NCI-H128 (cell line): ENCODE results near the gene SULT1E1.

Experiments
- DNase-seq: peaks from one replicate; lab custom pipeline; 2025; ENCODE audit not compliant: unreplicated experiment; lab: John Stamatoyannopoulos, UW

Gene SULT1E1, protein sequence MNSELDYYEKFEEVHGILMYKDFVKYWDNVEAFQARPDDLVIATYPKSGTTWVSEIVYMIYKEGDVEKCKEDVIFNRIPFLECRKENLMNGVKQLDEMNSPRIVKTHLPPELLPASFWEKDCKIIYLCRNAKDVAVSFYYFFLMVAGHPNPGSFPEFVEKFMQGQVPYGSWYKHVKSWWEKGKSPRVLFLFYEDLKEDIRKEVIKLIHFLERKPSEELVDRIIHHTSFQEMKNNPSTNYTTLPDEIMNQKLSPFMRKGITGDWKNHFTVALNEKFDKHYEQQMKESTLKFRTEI

DNA sequence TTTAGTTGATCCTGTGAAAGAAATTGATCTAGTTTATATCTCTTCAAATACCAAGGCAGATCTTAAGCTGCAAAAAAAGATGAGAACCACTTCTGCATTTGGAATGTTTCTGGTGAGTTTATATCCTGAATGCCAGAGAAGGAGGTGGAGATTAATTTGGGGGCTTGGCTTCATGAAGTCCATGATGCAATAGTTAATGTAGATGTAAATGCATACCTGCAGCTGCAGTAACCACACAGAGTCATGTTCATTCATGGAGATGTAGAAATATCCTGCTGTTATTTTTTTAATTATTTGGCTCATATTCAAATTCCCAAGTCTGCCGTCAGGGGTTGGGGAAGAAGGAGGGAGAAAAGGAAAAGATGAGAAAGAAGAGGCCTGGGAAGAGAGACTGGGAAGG, at the start of gene SULT1E1:
TSS of gene SULT1E1 (minus strand) at position 94 of the 400 bp plus-strand sequence. CDS start 2,501 bp downstream, outside the sequence.
- no peak for DNase-seq

DNA sequence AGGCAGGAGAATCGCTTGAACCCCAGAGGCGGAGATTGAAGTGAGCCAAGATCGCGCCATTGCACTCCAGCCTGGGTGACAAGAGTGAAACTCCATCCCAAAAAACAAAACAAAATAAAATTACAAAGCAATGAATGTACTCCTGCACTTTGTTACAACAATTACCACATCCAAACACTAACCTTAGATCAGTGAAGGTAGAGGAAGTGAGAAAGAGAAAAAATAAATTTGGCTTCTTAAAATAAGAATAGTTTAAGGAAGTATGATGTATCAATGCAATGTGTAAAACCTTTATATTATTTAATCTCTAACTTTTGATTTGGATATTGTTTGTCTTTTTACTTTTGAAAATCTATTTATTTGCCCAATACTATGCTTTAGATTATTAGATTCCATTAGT, 49.2 kb upstream of the SULT1E1 start:
- no peak for DNase-seq

DNA sequence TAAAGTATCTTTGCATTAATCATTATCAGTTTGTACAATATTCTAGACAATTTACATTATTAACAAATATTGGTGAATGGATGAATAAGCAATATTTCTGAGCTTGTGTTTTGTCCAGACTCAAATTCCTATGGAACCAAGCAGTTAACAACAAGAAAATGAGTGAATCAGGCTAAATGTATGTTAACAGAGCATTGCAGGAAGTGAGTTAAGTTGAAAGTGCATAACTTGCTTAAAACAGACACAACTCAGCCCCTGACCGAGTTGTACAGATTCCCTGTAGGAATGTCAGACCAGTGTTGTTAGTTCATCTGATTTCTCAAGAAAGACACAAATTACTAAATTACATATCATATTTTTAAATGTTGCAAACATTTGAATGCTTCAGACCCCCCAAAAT, 47.2 kb upstream of the SULT1E1 start:
- DNase-seq = no peak

DNA sequence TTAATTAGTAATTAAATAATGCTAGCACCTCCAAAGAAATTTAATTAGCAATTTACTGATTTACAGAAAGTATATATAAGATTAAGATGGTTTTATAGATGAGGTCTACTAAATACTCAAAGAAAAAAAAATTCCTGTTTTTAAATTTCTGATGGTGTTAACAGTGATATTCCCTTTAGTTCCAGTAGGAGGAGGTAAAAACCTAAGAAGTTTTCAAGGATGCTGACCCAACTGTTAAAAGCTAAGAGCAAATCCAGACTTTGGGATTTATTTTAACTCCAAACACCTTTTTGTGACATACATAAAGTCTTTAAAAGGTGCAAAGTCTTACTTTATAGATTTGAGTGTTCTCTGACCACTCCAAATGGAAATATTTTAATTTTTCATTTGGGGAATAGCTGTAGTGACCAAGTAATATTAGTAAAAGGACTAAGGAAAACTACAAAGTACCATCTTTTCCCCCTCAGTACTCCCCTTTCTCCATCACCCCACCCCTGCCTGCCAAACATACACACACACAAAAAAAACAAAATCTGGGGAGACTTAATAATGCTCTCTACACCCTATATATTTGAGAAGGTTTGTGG, 36.7 kb upstream of the SULT1E1 start:
- DNase-seq = no peak

DNA sequence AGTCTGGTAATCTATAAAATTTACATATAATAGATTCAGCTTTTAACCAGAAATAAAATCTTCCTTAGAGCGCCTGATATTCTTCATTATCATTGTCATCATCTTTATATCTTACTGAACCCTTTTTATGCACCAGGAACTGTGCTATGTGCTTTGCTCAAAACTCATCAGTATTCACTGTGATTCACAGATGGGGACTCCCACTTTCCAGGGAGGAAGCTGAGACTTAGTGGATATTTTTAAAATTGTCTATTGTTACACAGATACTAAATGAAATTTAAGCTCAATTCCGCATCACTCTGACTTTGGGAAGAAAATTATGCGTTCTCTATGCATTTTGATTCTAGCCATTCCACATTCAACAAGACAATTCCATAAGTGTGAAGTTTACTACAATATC, 34.8 kb upstream of the SULT1E1 start:
- DNase-seq = no peak

DNA sequence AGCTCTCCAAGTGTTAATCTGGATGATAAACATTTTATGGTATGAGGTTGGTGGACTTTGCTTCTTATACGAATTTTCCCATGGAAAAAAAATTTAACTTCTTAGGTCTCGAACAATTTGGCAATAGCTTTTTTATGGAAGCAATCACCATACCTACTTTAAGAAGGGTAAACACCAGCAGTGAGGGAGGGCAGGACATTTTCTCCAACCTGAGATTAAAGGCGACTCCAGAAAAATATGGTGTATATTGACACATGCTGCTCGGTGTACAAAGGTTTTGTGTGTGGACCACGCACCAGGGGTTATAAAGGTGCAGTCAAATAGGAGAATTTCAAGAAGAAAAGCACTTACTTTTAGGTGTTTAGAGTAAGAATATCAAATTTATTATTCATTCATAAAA, 34.2 kb upstream of the SULT1E1 start:
- DNase-seq = no peak

DNA sequence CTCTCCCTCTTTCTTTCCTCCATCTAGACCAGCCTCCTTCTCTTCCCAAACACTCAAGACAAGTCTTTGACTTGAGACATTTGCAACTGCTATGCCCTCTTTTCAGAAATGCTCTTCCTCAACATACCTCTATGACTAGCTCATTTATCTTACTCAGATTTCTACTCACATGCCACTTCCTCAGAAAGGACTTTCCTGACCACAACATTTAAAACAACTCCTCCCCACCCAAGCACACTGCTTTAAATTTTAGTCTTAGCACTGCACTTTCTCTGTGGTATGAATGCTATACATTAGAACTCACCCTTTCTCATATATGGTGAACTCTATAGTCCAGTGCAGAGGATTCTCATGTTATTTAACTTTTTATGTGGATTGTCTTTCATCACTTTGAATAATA, 28.4 kb upstream of the SULT1E1 start:
- no peak for DNase-seq

DNA sequence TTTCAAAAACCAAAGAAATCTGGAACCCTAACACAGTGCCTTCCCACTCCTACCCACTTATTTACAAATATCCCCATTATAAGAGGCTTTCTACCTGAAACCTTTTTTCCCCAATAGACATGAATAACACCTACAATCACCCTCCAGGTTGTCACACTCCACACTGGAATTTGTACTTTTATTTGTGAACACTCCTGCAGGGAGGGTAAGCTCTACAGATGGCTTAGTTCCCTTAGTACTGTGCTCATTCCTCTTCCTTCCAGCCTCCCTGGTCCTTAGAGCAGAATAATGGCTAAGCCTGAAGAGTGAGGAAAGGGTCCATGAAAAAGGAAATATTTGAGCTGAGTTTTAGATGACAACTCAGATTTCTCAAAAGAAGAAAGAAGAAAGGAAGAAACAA, 22.2 kb upstream of the SULT1E1 start:
- DNase-seq = no peak

DNA sequence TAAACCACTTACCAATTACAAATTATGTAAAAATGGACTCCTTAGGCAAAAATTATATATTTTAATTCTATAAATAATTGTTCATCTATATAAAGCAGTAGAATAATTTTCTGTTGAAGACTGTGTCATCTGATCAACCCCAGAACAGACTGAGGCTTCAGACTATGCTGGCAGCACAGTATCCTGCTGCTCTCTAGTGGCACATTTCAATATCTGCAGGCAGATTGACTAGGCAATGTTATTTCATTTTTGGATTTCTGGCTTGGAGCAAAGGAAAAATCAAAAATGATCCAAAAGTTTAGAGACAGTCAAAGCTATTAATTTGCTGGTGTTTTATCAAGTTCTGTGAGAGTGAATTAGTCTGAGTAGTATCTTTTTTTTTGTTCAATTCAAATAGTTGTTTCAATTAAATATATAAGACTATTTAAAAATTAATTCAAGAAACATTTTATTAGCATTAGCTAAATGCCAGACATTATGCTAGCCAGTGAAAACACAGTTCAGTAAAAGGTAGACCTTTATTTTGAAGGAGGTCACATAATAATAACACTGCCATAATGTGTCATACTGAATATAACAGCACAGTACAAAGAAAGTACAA, 21.3 kb upstream of the SULT1E1 start:
- DNase-seq = no peak

DNA sequence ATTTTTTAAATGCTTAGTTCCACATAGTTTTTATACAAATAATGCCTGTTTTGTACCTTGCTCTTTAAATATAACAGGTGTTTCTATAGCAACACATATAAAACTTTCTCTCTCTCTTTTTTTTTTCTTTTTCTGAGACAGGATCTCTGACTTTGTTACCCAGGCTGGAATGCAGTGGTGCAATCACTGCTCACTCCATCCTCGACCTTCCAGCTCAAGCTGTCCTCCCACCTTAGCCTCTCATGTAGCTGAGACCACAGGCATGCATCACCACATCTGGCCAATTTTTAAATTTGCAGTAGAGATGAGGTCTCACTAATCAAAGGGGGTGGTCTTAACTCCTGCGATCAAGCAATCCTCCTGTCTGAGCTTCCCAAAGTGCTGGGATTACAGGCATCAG, 18.3 kb upstream of the SULT1E1 start:
- no peak for DNase-seq

DNA sequence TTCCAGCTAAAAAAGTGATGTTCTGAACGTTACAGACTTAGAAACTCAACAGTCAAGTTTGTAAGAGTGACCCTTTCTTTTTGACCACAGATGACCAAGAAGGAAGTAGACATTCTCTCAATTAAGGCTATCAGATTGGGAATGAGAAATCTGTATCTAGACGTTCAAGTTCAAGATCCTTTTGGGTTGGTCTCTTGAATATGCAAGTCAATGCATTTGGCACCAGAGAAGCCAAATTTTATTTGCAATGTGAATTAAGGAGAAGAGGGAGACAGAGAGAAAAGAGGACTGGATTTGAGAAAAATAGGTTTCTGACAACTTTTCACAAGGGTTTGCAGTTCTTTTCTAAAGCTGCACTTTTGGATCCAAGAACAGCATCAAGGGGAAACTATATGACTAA, 17.5 kb upstream of the SULT1E1 start:
- DNase-seq = no peak

DNA sequence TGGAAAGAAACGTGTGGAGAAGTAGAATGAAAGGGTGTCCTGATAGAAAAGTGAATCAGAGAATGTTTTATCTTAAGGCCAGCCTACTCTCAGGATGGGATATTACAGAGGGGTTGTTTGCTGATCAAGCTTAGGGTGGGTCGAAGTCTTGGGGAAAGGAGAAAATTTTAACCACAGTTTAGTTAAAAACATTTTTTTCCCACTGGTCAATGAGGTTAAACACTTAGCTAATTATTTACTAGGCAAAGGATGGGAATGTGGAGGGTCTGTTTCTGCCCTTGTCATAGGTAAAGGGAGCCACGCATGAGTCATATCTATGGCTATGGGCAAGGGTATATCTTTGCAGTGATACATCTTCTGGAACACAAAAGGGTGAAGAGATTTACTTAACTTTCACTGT, 16.1 kb upstream of the SULT1E1 start:
- no peak for DNase-seq

DNA sequence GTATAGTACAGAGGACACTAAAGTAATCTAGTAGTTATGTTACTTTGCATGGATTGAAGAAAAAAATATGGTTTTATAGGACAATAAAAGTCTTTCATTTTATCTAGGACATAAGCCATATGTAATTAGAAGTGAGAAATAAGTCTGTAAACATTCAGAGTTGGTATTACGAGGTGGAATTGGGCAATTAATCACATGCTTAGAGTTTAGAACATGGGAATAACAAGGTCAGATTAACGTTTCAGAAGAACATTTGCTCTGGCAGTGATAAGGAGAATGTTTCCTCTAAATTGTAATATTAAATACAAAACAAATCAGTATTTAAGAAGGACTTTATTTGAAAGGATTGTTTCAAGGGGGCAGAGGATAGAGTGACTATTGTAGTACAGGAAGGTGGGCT, 15.6 kb upstream of the SULT1E1 start:
- no peak for DNase-seq

DNA sequence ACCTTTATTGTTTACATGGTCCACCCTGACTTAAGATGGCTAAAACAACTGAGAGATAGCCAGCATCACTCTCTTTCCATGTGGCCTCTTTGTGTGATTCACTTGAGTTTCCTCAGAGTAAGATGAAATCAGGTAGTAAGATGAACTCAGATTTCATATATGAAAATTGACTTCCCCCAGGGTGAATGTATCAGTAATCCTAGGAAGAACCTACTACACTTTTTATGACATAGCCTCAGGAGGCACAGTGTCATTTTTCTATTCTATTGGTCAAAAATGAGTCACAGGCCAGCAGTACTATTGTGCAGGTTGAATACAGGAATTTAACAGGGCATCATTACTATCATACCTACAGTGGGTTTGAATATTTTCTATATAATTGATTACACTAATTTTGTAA, 14.6 kb upstream of the SULT1E1 start:
- no peak for DNase-seq

DNA sequence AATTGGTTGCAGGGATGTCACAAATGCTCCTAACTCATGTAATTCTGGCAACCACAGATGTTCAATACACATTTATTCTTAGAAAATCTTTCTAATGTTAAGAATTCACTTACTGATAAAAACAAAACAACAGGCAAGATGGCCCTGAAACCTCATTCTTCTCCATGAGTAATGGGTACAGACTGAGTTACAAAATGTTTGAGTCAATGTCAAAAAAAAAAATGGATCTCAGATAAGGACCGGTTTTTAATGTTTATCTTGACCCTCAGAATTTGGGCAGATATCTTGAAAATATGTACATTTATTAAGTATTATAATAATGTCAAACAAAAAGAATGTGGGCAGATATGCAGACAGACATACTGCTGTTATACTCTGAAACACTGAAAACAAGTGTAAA, 1.8 kb upstream of the SULT1E1 start:
- no peak for DNase-seq

DNA sequence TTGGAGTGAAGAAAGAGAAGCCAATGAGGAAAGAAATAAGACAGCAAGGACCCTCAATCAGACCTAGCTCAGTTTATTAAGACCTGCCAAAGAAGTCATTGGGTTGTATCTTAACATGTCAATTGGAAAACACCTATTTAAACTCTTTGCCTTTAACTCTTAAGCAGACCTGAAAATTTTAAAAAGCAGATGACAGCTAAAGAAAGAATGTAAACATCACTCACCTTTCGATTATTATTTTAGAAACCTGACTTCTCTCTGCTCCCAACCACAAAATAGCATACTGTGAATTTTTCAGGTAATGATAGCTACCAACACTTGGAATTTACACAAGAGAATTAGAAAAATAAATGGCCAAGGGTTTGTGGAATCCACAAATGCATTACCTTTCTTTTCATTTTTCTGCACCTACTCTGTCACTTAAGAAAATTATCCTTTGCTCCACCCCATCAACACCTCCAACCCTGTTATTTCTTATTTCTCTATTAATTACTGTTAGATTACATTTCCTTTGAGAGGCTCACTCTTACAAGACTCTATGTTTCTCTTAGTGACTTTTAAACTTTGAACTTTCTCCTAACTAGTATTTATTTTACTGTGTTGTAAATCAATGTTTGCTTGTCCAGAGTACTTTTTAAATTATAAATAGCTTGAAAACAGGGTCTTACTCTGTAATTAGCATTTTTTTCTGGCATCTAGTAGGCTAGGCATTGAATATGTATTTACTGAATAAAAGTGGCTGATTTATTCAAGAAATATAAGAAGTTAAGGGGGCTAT, 765 bp upstream of the SULT1E1 start:
- DNase-seq = no peak

DNA sequence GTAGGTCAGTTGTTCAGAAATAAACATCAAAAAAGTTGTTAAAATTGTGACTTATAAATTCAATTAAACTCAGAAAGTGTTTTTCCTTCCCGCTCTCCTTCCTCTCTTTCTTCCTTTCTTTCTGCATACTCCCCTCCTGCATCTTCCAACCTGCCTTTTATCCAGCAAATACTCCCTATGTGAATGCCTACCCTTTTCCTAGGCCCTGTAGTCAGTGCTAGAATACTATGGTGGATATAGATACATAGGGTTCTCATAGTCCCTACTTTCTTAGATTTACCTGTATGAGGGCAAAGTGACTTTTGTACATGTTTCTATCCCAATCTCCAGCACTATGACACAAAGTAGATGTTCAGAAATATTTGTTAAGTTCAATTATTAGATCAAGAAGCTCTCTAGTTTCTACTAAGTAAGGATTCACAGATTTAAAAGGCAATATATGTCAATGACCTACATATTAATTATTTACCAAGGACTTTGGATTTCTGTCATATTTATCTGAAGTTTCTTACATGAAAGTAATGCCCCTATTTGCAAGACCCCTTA, 732 bp downstream of the SULT1E1 start:
- no peak for DNase-seq

DNA sequence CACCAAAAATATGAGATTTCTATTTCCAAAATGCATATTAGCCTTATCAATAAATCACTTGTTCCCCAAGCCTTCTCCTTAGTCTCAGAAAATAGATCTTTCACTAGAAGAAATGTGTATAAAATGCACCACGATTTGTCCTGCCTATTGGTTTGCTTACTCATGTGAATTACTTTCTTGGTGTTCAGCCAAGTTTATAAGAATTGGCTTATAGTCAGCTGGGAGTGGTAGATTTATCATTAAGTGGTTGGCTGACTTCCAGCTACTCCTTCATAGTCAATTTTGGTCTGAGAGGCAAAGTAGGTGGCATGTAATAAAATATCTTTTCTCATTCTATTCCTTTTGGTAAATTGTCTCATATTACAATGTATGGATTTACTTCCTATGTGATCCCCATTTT, 1.3 kb downstream of the SULT1E1 start:
- DNase-seq = peak; percentile 64

DNA sequence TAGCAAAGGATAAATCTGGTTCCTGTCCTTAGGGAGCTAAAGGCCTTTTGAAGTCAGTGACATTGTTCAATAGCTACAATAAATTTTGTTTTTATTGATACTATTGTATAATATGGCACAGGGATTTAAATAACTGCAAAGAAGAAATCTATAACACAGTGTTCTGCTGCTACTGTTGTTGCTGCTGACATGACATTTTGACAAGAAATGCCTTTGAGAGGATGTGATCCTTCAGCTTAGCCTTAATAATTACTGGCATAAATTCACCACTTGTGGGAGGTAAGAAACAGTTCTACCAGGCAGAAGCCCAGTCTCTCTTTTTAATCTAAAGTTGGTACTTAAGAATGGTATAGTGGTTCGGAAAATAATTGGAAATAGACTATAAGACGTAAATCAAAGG, 4.1 kb downstream of the SULT1E1 start:
- no peak for DNase-seq

DNA sequence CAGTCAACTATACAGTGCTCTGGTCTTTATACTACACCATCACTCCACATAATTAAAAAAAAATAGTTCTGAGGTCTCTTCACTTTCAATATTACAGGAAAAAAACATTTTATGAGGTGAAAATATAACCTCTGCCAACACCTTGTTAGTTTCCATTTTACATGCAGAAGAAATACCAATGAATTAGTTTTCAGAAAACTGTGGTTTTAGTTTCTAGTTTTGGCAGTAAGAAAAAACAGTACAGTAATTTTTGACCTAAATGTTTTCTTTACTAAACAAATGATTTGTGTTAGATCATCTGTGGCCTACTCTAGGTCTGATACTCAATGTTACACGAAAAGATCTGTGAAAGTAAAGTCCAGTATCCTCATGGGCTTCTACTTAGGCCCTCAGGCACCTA, 10.0 kb downstream of the SULT1E1 start:
- no peak for DNase-seq

DNA sequence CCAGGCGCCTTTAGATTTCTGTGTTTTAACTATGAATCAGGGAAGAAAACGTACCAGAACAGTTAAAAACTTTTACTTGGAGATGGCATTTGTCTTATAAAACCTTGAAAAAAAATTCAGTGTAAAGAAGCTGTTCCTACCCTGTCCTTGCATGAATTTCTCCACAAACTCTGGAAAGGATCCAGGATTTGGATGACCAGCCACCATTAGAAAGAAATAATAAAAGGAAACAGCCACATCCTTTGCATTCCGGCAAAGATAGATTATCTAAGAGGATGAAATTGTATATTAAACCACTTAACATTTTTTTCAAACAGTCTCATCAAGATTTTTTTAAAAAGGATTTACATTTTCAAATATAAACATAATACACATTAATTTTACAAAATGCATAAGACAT, 10.6 kb downstream of the SULT1E1 start:
- no peak for DNase-seq

DNA sequence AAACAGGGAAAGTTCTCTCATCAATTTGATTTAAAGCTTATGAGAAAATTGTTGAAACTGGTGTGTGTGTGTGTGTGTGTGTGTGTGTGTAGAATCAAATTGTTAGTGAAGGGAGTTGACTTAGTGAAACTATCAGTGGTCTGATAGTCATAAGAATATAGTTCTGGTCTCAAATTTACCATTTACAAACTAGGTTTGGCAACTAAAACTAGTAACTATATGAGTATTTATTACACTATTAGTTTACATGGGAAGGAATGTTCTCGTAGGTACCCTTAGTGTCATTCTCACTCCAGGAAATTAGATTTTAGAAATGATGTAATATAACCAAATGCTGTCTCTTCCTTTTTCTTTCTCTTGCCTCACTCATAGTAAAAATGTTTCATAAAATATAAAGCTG, 11.9 kb downstream of the SULT1E1 start:
- DNase-seq = no peak
